Measurements from ENCODE around the gene MRGPRD.

MRGPRD gene

GRCh38 chr11:69017951-69018350 lies 37.2 kb upstream of the MRGPRD start:
- TF ChIP-seq CTCF (conservative IDR thresholded peaks at IDR 0.05; ENCODE audit: low read depth) = no peak
- POLR2A ChIA-PET (ENCODE audit: low non-redundant PET) = no interaction called here
- H3K27ac ChIP-seq = no peak overlapping the region
- CTCF ChIA-PET = no interaction called here
- no peak for DNase-seq (ENCODE audit: low spot score)

GRCh38 chr11:69014898-69015549 lies 34.2 kb upstream of the MRGPRD start:
- H3K27ac ChIP-seq = no peak overlapping the region
- ChIA-PET POLR2A (ENCODE audit: low non-redundant PET) (no interaction called here), CTCF (interaction anchor here (0.5 kb wide), 1 partner anchor 656 kb away, joined by 3 read pairs; no protein-coding TSS in a partner anchor)
- DNase-seq (ENCODE audit: low spot score) = no peak
- TF ChIP-seq CTCF (conservative IDR thresholded peaks at IDR 0.05; ENCODE audit: low read depth) = no peak

- no peak for DNase-seq (ENCODE audit: low spot score)
- ChIA-PET POLR2A (ENCODE audit: low non-redundant PET) (no interaction called here), CTCF (interaction anchor here (0.5 kb wide), 1 partner anchor 657 kb away, joined by 3 read pairs; no protein-coding TSS in a partner anchor)
- TF ChIP-seq CTCF (conservative IDR thresholded peaks at IDR 0.05; ENCODE audit: low read depth) = no peak
- H3K27ac ChIP-seq = no peak overlapping the region
These were observed 33.5 kb upstream of the MRGPRD start for GRCh38 chr11:69014084-69014851.

GRCh38 chr11:69013009-69013951 lies 32.5 kb upstream of the MRGPRD start, which contains the start of gene MRGPRF:
Gene MRGPRF (minus strand): TSS chr11:69013246. CDS start chr11:69009901, 3,345 bp downstream.
- no peak for DNase-seq (ENCODE audit: low spot score)
- TF ChIP-seq CTCF (conservative IDR thresholded peaks at IDR 0.05; ENCODE audit: low read depth) = 0 out of 2 replicates have a peak, but pooled peaks have one; percentile 8
- H3K27ac ChIP-seq = peak within 1 kb of the TSS; percentile 95
- CTCF ChIA-PET = interaction anchor here (0.6 to 1.1 kb wide), 2 partner anchors 14 to 25 kb away, joined by 3 to 4 read pairs; no protein-coding TSS in a partner anchor
- POLR2A ChIA-PET (ENCODE audit: low non-redundant PET) = interaction anchor here (0.5 kb wide), 1 partner anchor 74 kb away, joined by 3 read pairs; no protein-coding TSS in a partner anchor

- no peak for TF ChIP-seq CTCF (conservative IDR thresholded peaks at IDR 0.05; ENCODE audit: low read depth)
- ChIA-PET CTCF (interaction anchor here (0.6 to 1.1 kb wide), 2 partner anchors 15 to 26 kb away, joined by 3 to 4 read pairs; no protein-coding TSS in a partner anchor), POLR2A (ENCODE audit: low non-redundant PET) (interaction anchor here (0.5 kb wide), 1 partner anchor 73 kb away, joined by 3 read pairs; no protein-coding TSS in a partner anchor)
- no peak for DNase-seq (ENCODE audit: low spot score)
- H3K27ac ChIP-seq = peak overlapping the region; percentile 95
These were observed 31.6 kb upstream of the MRGPRD start for GRCh38 chr11:69012092-69013008.

Data from RWPE1 (cell line).